Keratinocyte (primary cell): ENCODE data around the gene KIF16B.
"Not testable (repeated sequence)": the region's sequence is repeated elsewhere in the genome, so short reads cannot be mapped to it uniquely, and the experiment has no call there.

ENCODE experiments used
- CTCF ChIP-seq, 3 experiments: IDR thresholded peaks in 1 of 3; conservative IDR thresholded peaks in 1 of 3; optimal IDR thresholded peaks in 1 of 3; 2 replicates in 2 of 3; 3 replicates in 1 of 3; pipeline versions ENCODE3 to v1.5.1; 2011; ENCODE audit warnings: low read length in 3 of 3, mild to moderate bottlenecking in 3 of 3, moderate library complexity in 2 of 3, control low read depth in 1 of 3, inconsistent platforms in 1 of 3; ENCODE audit not compliant: insufficient read depth in 2 of 3; ENCODE audit errors: extremely low read depth in 1 of 3
- EZH2 ChIP-seq: IDR thresholded peaks from one replicate; pipeline ENCODE4 v1.6.1; 2012; ENCODE audit warnings: inconsistent platforms, mild to moderate bottlenecking, low read length, moderate library complexity

- TF ChIP-seq CTCF (optimal IDR thresholded peaks at IDR 0.05 in 1 of 3, IDR thresholded peaks at IDR 0.05 in 1 of 3, conservative IDR thresholded peaks at IDR 0.05 in 1 of 3; ENCODE audit: extremely low read depth in 1 of 3, insufficient read depth in 2 of 3, low read length in 3 of 3); EZH2: not testable (repeated sequence)
Measured at GRCh38 chr20:16564079-16564478, 9.2 kb downstream of the KIF16B start.
